Endothelial cell of hepatic sinusoid (primary cell): Measurements from ENCODE around the gene ADGRA3.

Experiments used
- in situ Hi-C: cut with HindIII; loops from 2 replicates; pipeline ENCODE4 v1.10.0; 2017; ENCODE audit warnings: low sequenced_read_pairs

The ADGRA3 gene

GRCh38 chr4:22454955-22455354, 60.9 kb downstream of the ADGRA3 start:
- in situ Hi-C loops: no loop called here

- in situ Hi-C loops: no loop called here
These were observed 61.5 kb downstream of the ADGRA3 start for GRCh38 chr4:22454216-22454838.

GRCh38 chr4:22444813-22445212, 71.1 kb downstream of the ADGRA3 start:
- in situ Hi-C loops: no loop called here

DNA sequence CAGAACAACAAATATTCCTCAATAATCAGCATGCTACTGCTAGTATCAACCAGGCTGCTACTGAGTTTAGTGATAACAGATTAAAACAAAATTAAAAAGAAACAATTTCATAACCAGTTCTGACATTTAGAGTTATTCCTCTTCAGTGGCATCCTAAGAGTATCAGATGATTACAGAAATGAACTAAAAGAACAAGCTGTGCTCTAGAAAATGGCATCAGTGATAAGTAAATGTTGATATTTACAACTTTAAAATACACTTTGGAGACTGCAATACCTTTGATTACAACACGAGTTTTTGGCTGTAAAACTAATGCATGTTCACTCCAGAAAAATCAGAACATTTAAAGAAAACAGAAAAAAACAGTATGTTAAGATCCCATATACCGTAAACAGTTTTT, 72.9 kb downstream of the ADGRA3 start:
- in situ Hi-C loops: no loop called here

DNA sequence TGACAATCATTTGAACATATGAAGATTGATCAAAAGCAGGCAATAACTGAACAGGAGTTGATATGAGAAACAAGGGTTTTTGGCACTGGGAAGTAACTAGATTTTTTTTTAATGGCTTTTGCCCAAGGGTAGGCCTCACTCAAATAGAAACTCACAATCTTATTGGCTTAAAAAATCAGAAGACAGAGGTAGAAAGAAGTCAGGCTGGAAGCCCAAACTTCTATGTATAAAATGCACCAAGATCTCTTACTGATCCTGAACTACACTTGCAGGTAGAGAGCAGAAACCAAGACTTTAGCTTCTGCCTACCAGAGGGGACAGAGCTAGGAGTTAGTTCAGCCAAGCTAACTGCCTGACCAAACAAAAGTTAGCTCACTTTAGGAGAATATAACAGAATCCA, 74.9 kb downstream of the ADGRA3 start:
- in situ Hi-C loops: no loop called here

DNA sequence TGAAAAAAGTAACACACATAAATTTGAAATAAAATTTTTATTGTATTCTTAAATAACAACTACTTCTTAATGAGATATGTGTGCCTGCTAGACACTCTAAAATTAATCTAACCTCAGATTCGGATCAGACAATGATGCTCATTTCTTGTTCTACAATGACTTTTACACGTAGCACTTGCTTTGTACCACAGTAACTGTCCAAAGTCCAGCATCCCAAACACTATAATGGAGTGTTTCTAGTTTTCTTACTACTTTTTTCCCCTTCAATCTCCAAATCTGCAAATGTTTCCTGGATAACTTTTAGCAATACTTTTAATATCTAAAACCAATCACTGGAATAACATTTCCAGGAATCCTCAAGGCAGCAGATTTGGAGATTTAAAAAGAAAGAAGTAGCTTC, 75.9 kb downstream of the ADGRA3 start:
- in situ Hi-C loops: no loop called here

DNA sequence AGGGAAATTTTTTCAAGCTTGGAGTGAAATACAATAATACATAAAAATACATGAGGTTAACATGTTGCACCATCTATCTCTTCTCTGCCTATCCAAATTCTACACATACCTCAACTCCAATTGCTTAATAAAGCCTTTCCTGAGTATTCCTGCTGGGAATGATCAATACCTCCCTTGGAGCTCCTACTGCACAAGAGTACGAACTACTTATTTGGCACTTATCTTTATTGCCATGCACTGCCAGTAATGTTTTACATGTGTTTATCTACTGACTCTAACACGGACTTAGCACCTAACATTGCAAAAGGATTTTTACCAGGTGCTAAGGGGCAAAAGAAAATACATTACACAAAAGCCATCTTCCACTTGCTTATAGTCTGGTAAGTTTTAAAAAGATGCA, 80.2 kb downstream of the ADGRA3 start:
- in situ Hi-C loops: no loop called here

DNA sequence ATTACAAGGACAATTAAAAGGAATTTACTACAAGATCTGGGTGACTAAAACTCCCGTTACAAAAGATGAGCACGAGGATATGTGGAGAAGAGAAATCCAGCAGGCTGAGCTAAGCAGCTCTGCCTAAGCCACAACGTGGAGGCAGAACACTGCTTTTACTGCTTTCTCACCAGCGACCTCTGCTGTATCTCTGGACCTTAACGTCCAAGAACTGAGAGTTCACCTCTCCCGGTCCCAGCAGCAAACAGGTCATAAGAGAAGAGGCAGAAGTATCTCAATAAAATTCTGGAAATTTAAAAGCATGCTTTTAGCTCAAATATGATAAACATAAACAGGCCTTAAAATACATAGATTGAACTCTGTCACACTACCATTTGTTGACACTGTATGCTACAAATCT, 81.0 kb downstream of the ADGRA3 start:
- in situ Hi-C loops: no loop called here

GRCh38 chr4:22430626-22431025, 85.2 kb downstream of the ADGRA3 start:
- in situ Hi-C loops: no loop called here

DNA sequence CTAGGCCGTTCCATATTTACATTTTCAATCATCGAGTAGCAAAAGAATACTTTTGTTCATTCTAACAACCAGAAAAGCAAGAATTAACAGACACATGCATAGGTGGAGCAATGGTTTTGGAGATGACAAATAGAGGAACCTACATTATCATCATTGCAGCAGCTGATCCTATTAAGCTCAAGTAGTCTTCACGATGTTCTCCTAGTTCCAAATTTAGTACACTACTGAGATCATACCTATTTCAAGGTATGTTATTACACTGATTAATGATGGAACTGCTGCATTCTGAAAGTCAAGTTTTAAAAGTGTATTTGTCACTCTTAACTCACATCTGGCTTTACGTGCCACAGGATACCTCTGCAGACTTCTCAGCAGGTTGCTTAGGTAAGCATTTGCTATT, 87.4 kb downstream of the ADGRA3 start:
- in situ Hi-C loops: no loop called here

GRCh38 chr4:22427675-22428074, 88.2 kb downstream of the ADGRA3 start:
- in situ Hi-C loops: no loop called here

- in situ Hi-C loops: loop anchor here (25.0 kb wide), 1 partner anchor 267 kb away; the partner anchor contains the start of gene GBA3
These were observed 95.6 kb downstream of the ADGRA3 start for GRCh38 chr4:22420291-22420690.

GRCh38 chr4:22417408-22417807, 98.5 kb downstream of the ADGRA3 start:
- in situ Hi-C loops: loop anchor here (25.0 kb wide), 1 partner anchor 270 kb away; the partner anchor contains the start of gene GBA3

- in situ Hi-C loops: loop anchor here (25.0 kb wide), 1 partner anchor 271 kb away; the partner anchor contains the start of gene GBA3
These were observed 99.5 kb downstream of the ADGRA3 start for GRCh38 chr4:22416403-22416802.

- in situ Hi-C loops: loop anchor here (25.0 kb wide), 1 partner anchor 272 kb away; the partner anchor contains the start of gene GBA3
These were observed 101.0 kb downstream of the ADGRA3 start for GRCh38 chr4:22414833-22415232.

DNA sequence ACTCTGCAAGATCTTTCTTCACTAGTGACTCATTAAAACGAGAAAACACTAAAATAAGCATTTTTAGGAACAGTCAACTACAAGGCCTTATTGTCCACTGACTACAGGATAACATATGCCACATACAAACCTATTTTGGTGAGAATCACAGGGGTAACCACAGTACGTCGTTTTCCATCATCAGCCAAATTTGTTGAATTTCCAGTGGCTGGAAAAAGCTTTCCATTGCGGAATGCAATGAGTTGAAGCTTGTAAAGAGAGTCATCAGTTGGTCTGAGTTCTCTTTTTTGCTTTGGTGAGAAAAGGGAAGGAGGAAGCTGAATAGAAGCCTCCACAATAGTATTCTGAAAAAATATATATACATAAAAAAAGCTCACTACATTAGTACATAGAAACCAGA, 102.4 kb downstream of the ADGRA3 start:
- in situ Hi-C loops: loop anchor here (25.0 kb wide), 1 partner anchor 274 kb away; the partner anchor contains the start of gene GBA3

DNA sequence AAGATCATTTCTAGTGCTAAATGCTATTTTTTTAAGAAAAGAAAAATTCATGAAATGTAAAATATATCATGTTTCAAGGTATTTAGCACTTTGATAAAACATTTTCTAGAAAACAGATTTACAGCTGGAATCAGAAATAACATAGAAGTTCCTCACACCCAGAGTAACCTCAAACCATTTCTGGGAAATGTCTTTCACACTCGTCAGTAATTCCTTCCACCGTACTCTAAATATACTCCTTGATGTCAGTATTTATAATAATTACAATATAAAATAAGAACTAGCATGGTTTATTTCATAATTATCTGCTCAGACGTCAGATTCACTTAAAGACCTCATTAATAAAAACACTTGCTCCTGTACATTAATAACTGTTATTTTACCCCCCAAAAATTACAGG, 103.9 kb downstream of the ADGRA3 start:
- in situ Hi-C loops: loop anchor here (25.0 kb wide), 1 partner anchor 275 kb away; the partner anchor contains the start of gene GBA3

- in situ Hi-C loops: loop anchor here (25.0 kb wide), 1 partner anchor 277 kb away; the partner anchor contains the start of gene GBA3
These were observed 105.1 kb downstream of the ADGRA3 start for GRCh38 chr4:22410645-22411247.

DNA sequence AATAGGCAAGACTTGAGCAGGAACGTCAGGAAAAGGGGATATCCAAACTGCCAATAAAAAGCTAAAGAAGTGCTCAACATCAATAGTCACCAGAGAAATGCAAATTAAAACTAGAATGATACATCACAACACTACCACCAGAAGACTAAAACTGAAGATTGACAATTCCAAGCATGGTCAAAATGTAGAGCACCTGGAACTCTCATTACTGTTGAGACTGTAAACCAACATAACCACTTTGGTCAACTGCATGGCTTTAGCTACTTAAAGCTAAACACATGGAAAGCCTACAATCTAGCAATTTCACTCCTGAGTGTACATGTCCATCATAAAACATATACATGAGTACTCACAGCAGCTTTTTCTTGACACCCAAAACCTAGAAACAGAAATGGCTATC, 107.4 kb downstream of the ADGRA3 start:
- in situ Hi-C loops: loop anchor here (25.0 kb wide), 1 partner anchor 279 kb away; the partner anchor contains the start of gene GBA3

GRCh38 chr4:22407361-22407760, 108.5 kb downstream of the ADGRA3 start:
- in situ Hi-C loops: loop anchor here (25.0 kb wide), 1 partner anchor 280 kb away; the partner anchor contains the start of gene GBA3

GRCh38 chr4:22398671-22399070, 117.2 kb downstream of the ADGRA3 start:
- in situ Hi-C loops: loop anchor here (25.0 kb wide), 1 partner anchor 586 kb away; no protein-coding TSS in a partner anchor

DNA sequence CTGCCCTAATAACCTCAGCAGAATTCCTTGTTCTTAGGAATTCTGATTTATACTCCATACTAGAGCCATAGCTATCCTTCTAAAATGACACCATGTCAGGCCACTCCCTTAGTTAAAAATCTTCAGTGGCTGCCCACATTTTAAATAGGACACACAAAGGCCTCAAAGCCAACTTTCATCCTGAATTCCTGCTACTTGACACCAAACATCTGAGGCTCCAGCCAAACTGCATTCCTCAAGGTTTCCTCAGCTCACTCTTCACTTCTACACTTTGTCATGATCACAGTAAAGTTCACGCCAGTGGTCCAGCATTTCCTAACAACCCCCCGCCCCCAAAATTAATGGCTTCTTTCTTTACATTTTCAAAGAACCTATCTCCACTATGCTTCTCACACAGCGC, 124.3 kb downstream of the ADGRA3 start:
- in situ Hi-C loops: loop anchor here (25.0 kb wide), 1 partner anchor 579 kb away; no protein-coding TSS in a partner anchor
